Endothelial cell of hepatic sinusoid (primary cell): ENCODE measurements around the gene STX16.

Source experiments
- in situ Hi-C: cut with HindIII; loops from 2 replicates; pipeline ENCODE4 v1.10.0; 2017; ENCODE audit warnings: low sequenced_read_pairs

The STX16 gene, protein sequence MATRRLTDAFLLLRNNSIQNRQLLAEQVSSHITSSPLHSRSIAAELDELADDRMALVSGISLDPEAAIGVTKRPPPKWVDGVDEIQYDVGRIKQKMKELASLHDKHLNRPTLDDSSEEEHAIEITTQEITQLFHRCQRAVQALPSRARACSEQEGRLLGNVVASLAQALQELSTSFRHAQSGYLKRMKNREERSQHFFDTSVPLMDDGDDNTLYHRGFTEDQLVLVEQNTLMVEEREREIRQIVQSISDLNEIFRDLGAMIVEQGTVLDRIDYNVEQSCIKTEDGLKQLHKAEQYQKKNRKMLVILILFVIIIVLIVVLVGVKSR

DNA sequence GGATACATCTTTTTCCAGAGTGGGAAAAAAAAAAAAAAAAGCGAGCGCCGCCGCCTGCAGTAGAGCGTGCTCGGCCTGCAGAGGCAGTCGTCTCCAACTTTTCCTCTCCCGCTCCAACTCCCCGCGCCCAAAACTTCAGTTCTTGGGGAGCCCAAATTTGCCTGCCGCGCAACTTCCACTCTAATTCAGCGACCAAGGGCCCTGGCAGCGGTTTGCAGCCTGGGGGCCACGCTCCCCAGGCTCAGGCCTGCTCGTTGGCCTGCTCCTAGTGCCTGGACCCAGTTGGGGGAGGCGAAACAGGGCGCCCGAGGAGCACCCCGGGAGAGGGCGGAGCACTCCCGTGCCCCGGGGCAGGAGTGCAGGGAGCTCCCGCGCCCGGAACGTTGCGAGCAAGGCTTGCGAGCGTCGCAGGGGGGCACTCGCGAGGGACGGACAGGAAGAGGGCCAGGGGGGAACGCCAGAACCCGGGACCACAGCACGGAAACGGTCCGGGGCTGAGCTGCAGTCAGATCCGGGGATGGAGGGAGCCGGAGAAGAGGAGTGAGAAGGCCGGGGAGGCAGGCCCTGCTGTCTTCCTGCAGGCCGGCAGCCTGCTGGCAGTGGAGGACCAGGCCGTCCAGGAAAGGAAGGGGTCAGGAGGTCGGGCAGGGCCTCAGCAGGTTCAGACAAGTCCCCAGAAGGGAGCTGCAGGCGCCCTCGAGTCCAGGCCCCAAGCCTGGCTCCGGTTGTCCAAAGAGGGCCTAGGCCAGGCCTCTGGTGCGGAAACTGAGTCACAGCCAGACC is at the start of gene STX16:
STX16 (plus strand) TSS at position 508 of the 783 bp plus-strand sequence. CDS start 724 bp downstream, outside the sequence.
- in situ Hi-C loops, result loop anchor here (5.0 to 25.0 kb wide), 2 partner anchors 99 to 414 kb away; partner anchors contain the start of gene ANKRD60

DNA sequence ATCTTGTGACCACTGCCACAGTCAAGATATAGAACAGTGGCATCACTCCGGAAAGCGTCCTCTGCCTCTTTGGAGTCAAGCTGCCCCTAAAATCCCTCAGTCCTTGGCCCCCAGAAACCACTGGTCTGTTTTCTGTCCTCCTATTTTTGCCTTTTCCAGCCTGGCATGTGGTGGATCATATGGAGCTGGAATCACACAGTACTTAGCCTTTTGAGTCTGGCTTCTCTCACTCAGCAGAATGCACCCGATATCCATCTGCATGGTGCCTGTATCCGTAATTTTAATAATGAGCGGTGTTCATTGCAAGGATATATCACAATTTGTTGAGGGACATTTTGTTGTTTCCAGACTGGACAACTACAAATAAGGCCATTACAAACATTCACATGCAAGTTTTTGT is 49.0 kb upstream of the STX16 start:
- in situ Hi-C loops, result no loop called here

DNA sequence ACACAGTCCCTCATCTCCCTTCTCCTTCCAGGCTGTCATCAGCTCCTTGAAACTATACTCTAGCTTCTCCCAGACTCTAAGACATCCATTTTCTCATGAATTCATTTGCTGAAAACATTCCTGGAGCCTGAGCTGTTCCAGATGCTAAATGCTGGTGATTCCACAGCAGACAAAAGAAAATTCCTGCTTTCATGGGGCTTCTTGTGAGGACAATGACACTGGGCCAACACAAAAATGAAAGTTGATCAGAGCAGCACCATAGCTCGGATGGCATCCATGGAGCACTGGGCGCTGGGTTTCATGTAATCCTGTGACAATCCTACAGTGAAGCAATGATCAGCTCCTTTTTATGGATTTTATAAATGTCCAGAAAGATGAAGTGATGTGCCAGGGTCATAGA is 47.4 kb upstream of the STX16 start:
- in situ Hi-C loops, result no loop called here

DNA sequence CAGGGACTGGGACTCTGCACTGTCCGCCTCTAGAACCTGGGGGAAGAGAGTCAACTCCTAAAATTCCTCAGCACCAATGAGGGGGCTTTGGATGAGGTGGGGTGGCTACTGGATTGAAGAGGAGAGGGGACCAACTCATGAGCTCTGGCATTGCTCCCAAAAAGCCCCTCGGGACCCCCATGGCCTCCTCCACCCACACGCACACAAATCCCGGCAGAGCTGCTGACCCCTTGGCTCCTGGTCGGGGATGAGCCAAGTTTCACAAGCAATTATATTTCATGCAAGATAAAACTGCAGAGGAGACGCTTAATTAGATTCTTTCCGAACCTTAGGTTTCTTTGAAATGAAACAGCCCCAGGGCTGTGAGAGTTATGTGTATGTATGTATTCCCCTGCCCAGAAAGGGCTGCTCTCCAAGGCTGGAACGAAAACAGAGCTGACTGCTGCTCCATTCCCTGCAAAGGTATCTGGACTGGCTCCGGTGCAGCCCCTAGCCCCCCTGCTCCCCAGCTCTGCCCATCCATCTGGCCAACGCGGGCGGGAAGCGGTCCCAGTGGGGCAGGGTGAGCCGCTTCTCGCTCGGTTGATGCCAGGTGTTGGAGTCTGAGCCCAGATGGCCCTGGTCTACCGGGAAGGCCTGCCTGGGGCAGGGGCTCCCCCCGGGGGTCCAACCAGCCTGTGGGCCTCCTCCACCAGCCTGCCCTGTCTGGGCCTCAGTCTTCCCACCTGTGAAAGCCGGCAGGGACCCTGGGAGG is 46.8 kb upstream of the STX16 start:
- in situ Hi-C loops, result no loop called here

DNA sequence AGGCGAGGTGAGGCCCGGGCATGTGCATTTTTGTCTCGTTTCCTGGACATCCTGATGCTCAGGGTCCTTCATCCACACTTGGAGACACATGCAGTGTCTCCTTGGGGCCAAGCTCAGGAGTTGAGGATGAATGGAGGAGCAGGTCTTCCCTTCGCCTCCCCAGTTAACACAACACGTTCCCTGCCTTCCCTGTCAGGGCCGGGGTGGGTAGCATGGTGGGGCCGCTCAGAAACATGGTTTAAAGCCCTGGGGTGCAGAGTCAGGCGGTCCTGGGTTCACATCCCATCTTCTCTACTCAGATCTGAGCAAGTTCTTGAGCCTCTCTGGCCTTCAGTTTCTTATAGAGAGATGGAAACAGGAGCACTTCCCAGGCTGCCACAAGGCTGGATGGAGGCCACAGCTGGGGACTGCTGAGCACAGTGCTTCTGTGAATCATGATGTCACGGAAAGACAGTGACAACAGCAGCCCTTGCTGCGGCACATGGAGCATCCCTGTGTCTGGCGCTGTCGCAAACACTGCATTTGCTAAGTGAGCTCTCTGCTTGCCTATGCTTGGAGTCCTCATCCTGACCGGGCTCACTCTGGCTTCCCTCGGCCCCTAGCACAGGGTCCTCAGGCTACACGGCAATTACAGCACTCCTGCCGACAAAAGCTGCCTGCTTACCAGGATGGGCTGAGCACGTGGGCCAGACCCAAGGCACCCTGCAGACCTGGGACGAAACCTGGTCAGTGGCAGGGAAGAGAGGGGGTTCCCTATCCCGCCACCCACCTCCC is 45.6 kb upstream of the STX16 start:
- in situ Hi-C loops, result loop anchor here (5.0 kb wide), 1 partner anchor 53 kb away; no protein-coding TSS in a partner anchor

DNA sequence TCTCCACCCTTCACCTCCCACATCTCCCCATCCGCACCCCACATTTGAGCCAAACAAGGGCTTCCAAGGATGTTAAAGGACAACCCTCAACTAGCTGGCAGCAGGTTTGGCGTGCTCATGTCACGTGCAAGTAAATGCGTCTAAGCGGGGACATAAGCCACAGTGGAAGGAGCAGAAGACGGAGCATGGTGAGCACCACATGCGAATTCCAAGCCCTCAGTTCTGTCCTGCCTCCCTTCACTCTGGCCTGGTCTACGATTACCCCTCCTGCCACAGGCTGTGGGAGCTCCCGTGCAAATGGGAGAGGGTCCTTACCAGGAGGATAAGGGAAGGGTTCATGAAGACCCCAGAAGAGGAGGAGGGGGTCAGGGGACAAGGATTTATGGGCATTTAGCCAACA is 44.9 kb upstream of the STX16 start:
- in situ Hi-C loops, result loop anchor here (5.0 kb wide), 1 partner anchor 54 kb away; no protein-coding TSS in a partner anchor

DNA sequence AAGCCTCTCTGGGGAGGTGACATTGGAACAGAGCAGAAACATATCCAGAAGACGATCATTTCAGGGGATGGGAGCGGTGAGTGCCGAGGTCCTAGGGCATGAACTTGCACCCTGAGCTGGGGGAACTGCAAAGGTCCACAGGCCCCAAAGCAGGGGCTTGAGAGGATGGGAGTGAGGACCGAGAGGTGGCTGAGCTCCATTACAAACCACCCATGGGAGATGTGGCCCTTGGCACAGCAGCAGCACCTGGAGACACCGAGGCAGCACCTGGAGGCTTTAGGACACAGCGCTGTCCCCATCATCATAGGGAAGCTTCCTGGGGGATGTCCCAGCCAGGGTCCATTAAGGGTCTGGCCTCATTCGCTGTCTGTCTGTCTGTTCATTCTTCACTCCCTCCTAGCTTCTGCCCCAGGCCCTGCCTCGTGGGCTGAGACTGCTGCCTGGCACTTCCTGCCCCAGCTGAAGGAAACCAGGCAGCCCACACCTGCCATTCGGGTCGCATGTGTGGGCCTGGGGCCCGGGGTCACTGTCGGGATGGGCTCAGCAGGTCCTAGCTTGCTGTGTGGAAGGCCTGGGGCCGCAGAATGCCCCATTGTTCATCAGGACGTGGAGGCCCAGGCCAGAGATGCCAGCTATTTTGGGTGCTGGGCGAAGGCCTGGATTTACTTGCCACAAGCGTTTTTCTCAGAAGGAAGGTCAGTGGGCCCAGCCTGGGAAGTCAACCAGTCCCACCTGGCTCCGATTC is 42.8 kb upstream of the STX16 start:
- in situ Hi-C loops, result loop anchor here (5.0 kb wide), 1 partner anchor 56 kb away; no protein-coding TSS in a partner anchor

DNA sequence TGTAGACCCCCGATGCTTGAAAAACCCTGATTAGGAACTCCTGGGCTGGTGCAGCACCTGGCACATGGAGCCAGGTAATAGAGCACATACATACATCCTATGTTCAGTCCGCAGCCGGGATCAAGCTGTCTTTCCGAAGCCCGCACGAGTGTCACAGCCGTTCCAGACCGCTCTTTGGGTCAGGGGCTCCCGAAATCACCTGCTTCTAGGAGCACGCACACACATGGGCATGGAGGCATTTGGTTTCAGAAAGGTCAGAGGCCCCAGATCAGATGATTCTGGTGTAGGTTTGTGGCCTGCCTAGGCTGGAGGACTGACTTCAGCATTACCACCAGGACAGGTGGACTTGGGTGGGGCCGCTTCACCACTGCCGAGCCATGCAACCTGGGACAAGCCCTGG is 42.1 kb upstream of the STX16 start:
- in situ Hi-C loops, result loop anchor here (5.0 kb wide), 1 partner anchor 57 kb away; no protein-coding TSS in a partner anchor

DNA sequence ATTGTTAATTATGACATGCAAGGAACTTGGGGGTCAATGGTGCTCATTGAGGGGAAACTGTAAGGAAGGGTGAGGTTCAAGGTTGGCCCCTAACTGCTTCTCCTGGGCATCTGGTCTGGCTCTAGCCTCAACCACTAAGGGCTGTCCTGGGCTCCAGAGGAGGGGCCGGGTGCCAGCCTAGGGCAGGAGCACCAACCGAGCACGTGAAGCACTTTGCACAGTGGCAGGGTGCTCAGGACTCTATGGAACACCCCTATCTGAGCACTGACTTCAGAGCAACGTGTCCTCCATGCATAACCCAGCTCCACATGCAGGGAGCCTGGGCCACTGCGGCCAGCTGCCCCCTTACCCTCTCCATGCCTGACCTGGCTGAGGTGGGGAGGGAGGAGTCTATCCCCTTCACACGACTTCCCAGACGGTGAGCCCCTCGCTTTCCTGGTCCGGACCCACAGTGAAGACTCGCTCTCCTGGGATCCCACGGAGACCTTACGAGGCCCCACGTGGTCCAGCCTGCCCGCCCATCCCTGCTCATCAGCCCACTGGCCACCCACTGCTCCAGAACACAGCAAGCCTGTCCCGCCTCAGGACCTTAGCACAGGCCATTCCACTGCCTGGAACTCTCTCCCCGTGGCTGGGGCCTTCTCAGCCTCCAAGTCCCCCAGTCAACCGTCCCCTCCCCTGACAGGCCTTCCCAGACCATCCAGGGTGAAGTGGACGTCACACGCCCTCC is 40.8 kb upstream of the STX16 start:
- in situ Hi-C loops, result no loop called here

DNA sequence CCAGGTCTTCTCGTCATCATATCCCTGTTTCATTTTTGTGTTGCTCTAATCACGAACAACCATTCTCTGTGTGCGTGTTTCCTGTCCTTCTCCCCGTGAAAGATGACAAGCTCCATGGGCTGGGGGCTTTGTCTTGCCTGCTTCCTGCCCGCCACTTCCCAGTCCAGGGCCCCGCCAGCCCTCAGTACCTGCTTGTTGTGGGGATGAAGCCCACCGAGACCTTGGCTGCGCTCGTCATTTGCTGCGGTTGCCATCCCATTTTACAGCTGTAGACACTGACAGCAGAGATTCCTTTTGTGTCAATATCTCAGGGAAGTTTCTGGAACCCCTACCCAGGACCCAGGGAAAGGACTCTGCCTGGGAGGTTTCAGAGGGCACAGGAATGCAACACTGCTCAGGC is 40.3 kb upstream of the STX16 start:
- in situ Hi-C loops, result no loop called here

DNA sequence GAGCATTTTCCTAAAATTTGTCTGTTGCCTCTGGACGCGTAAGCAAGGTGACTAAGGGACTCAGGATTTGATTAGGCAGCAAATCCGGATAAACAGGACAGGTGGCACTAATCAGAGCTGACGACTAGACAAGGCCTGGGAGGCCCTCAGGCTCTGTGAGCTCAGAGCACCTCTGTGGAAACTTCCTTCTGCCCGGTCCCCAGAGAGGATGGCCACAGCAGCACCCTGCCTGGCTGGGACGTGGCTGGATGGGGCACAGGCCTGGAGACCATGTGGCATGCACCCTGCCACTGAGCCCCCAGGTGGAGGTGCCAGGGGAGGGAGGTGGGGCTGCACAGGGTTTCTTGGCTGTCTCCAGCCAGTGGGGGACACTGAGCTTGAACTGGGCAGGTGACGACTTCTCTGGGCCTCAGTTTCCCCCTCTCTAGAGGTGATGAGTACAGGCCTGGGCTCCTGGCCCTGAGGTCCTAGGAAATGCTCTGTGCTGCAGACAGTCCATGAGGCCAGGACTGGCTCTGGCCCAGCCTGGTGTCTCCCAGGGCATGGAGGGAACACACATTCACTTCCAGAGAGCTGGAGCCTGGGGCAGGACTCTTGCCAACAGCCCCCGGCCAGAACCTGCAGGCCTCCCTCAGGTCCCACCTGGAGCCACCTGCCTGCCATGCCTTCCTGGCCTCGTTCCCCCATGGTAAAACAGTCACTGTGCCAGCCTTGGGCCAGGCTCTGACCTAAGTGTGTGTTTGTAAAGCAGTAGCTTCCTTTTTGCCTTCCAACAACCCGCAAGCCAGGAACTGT is 39.6 kb upstream of the STX16 start:
- in situ Hi-C loops, result no loop called here

DNA sequence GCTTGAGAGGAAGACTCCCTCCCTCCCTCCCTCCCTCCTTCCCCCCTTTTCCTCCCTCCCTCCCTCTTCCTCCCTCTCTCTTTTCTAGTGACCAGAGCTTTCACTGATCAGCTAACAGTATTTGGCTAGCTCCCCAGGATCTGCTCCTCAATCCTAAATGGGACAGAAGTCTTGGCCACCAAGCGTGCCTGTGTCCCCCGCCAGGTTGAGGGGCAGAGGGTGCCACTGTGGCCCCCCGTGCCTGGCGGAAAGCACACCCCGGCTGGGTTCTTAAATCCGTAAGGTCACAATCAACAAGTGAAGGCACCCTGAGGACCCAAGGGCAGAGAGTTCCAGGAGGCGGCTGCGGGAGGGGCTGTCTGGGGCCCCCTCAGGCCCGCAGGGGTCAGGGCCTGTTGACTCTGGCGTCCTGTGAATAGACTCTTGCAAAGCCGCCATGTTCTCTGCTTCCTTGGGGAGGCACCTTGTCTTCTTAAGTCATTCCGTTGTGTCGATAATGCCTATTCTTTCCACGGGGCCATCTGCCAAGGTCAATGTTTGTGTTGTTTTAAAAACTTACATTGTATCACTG is 38.9 kb upstream of the STX16 start:
- in situ Hi-C loops, result no loop called here

DNA sequence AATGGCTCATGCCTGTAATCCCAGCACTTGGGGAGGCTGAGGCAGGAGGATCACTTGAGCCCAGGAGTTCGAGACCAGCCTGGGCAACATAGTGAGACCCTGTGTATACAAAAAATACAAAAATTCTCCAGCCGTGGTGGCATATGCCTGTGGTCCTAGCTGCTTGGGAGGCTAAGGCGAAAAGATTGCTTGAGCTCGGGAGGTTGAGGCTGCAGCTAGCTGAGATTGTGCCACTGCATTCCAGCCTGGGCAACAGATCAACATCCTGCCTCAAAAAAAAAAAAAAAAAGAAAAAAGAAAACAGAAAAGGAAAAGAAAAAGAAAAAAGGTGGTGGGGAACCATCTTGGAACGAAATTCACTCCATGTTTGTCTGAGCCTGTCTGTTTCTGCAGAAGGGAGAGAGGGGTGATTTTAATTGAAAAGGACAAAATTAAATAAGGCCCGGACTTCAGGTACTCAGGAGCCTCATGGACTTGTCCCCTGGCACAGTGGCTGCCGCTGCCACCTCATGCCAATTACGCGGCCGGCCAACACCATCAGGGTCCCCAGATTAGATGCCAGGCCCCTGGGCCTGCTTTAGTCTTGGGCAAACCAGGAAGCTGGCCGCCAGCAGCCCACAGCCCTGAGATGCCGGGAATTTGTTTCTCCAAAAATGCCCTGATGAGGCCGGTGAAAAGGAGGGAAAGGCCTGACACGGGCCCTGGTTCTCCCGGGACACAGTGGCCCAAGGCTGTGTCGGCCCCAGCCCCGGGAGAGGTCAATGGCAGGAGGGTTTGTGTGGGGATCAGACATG is 37.8 kb upstream of the STX16 start:
- in situ Hi-C loops, result no loop called here

DNA sequence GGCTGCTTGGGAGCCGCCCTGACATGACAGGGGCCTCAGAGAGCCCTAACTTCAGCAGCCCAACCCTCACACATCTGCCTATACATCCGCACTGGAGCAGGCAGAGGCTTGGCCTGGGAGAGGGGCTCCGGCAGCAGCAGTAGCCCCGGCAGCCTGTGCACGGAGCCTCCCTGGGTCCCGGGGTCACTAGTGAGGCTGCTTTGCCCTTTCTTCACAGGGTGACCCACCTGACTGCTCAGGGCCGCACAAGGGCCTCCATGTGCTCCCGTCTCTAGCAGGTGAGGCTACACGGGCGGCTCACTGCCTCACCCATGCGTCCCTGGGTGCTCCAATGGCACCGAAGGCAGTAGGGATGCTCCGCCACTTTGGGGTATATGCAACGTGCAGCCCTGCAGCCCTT is 36.7 kb upstream of the STX16 start:
- in situ Hi-C loops, result no loop called here

DNA sequence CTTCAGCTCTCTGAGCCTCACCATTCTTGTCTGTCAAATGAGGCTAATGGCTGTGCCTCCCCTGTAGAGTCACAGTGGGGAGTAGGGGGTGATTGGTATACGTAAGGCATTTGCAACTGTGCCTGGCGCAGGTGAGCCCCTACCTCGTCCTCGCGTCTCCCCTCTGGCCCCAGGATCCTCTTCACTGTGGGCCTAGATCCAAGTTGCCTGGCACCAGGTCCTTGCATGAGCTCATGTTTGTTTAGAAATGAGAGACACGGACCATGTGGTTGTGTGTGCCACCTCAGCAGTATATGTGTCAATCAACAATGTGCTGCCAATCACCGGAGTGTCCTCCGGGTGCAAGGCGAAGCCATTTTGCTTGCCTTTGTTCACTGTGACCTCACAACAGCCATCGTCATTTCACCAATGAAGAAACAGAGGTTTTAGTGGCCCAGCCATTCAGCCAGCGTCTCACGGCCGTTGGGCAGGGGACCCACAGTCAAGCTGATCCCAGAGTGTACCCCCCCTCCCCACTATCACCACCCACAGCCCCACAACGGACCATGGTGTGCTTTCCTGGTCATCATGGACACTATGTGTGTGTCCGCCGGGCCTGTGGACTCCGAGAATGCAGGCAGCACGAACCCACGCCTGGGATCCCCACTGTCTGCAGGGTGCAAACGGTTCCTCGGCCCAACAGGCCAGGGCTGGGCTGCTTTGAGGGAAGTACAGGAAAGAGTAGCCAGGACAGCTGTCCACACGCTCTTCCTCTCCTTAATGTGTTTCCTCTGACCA is 35.9 kb upstream of the STX16 start:
- in situ Hi-C loops, result loop anchor here (5.0 kb wide), 1 partner anchor 103 kb away; no protein-coding TSS in a partner anchor

DNA sequence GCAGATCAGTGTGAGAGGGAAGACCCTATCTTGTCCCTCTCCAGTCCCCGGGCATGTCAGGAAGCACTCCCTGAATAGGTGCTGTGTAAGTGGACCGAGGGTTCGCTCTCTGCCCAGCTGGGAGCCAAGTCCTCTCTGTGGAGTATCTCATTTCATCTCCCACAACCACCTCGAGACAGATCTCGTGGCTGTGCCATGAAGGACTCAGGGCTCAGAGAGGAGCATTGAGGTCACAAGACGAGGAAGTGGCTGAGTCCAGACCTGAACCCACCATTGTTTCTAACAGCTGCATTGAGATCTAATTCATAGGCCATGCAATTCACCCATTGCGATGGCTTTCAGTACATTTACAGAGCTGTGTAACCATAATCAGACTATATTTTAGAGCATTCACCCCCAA is 34.7 kb upstream of the STX16 start:
- in situ Hi-C loops, result loop anchor here (5.0 kb wide), 1 partner anchor 104 kb away; no protein-coding TSS in a partner anchor
